ENCODE measurements around the gene CHRNA7. TPM values are rescaled to one million over a fixed set of nuclear protein-coding genes. Genes with fewer than 3 reads are reported as not detected.

The CHRNA7 gene
- 1 to 10 TPM in 3 of 4 donors, under 1 TPM in 1; 0.23 to 6.1 (median 1.3) TPM for total RNA-seq

- peak within 1 kb of the TSS; percentile 77 for H3K4me3 ChIP-seq
- 0% methylated on average over 12 of the region's 92 CpGs for whole genome bisulfite sequencing
- H3K9me3 ChIP-seq: no peaks in the 10 kb centered on the region
- H3K27ac ChIP-seq: no peak within 1 kb of the TSS
- H3K36me3 ChIP-seq: no peaks in the 10 kb centered on the region
- TF ChIP-seq, protein P1, sequence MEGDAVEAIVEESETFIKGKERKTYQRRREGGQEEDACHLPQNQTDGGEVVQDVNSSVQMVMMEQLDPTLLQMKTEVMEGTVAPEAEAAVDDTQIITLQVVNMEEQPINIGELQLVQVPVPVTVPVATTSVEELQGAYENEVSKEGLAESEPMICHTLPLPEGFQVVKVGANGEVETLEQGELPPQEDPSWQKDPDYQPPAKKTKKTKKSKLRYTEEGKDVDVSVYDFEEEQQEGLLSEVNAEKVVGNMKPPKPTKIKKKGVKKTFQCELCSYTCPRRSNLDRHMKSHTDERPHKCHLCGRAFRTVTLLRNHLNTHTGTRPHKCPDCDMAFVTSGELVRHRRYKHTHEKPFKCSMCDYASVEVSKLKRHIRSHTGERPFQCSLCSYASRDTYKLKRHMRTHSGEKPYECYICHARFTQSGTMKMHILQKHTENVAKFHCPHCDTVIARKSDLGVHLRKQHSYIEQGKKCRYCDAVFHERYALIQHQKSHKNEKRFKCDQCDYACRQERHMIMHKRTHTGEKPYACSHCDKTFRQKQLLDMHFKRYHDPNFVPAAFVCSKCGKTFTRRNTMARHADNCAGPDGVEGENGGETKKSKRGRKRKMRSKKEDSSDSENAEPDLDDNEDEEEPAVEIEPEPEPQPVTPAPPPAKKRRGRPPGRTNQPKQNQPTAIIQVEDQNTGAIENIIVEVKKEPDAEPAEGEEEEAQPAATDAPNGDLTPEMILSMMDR (IDR thresholded peaks at IDR 0.05): peak in 1 of 2 donors; percentile 49
- TF ChIP-seq POLR2A (IDR thresholded peaks at IDR 0.05) (no peak), POLR2AphosphoS5 (IDR thresholded peaks at IDR 0.05) (no peak)
- H3K27me3 ChIP-seq: peaks cover 48% of the 10 kb centered on the region
- H3K4me1 ChIP-seq: peaks cover 23% of the 10 kb centered on the region
- DNase-seq (ENCODE audit: low spot score in 2 of 2): peak in 1 of 2 donors; percentile 62
These were observed at the start of gene CHRNA7 for GRCh38 chr15:32029862-32030781. Gene CHRNA7 (plus strand): TSS chr15:32030515. CDS start chr15:32030595, 80 bp downstream.

DNA sequence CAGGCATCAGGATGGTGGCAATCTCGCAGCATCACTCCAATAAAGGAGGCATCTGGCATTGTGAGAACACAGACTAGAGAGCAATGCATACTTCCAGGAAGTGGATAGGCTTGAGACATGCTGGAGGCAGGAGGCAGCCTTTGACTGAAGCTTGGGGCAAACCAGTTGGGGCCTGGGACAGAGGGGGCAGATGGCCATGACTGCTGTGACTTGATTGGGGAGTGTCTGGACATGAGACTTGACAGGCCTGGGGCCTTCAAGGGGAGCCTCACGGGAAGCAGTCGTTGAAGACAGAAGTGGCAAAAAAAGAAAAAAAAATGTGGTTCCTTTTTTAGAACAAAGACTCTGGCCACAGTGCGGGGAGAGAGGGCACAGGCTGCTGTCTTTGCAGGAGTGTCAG lies 44.7 kb upstream of the CHRNA7 start:
- Histone ChIP-seq H3K27me3 (no peaks in the 10 kb centered on the region), H3K4me3 (no peak overlapping the region), H3K27ac (no peak overlapping the region), H3K9me3 (no peaks in the 10 kb centered on the region), H3K36me3 (no peaks in the 10 kb centered on the region), H3K4me1 (no peaks in the 10 kb centered on the region)
- 27% methylated on average over 4 of the region's 4 CpGs for WGBS
- no peak for TF ChIP-seq POLR2A (IDR thresholded peaks at IDR 0.05)
- no peak for TF ChIP-seq POLR2AphosphoS5 (IDR thresholded peaks at IDR 0.05)
- TF ChIP-seq EP300 (IDR thresholded peaks at IDR 0.05): no peak
- TF ChIP-seq, protein P1 (IDR thresholded peaks at IDR 0.05): no peak
- DNase-seq (ENCODE audit: low spot score in 2 of 2): no peak

DNA sequence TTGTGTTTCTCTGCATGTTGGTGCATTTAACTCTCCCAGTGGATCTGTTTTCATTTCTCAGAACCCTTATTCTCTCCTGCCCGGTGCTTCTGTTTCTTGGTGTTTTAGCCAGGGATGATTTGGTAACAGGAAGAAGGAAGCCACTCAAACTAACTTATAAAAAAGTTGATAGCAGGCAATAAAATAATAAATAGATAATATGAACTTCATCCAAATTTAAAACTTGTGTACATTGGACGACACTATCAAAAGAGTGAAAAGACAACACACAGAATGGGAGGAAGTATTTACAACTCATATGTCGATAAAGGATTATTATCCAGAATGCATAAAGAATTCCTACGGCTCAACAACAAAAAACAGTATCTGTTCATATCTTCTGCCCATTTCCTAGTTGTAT lies 37.3 kb upstream of the CHRNA7 start:
- no peak overlapping the region for H3K4me3 ChIP-seq
- no peaks in the 10 kb centered on the region for H3K27me3 ChIP-seq
- no peak for DNase-seq (ENCODE audit: low spot score in 2 of 2)
- 87% methylated on average over 4 of the region's 4 CpGs for WGBS
- no peaks in the 10 kb centered on the region for H3K4me1 ChIP-seq
- H3K27ac ChIP-seq: no peak overlapping the region
- H3K36me3 ChIP-seq: no peaks in the 10 kb centered on the region
- TF ChIP-seq, protein P1 (IDR thresholded peaks at IDR 0.05): no peak
- no peak for TF ChIP-seq EP300 (IDR thresholded peaks at IDR 0.05)
- no peaks in the 10 kb centered on the region for H3K9me3 ChIP-seq

DNA sequence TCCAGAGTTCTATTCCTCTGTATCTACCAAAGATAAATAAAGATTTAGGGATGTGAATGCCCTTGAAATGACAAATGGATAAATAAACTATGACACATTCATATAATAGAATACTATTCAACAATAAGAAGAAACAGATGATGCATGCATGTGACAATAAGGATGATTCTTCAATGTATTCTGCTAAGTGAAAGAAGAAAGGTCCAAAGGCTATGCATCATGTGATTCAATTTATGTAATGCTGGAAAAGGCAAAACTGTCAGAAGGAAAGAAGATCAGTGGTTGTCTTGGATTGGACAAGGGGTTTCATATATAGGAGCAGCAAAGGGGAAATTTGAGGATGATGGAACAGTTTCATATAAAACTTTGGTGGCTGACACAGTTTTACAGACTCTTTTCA lies 32.6 kb upstream of the CHRNA7 start:
- TF ChIP-seq, protein P1 (IDR thresholded peaks at IDR 0.05): no peak
- TF ChIP-seq POLR2AphosphoS5 (IDR thresholded peaks at IDR 0.05) (no peak), POLR2A (IDR thresholded peaks at IDR 0.05) (no peak), EP300 (IDR thresholded peaks at IDR 0.05) (no peak)
- H3K27ac ChIP-seq: no peak overlapping the region
- no peaks in the 10 kb centered on the region for H3K36me3 ChIP-seq
- DNase-seq (ENCODE audit: low spot score in 2 of 2): no peak
- no peak overlapping the region for H3K4me3 ChIP-seq
- no peaks in the 10 kb centered on the region for H3K9me3 ChIP-seq
- H3K27me3 ChIP-seq: no peaks in the 10 kb centered on the region
- no peaks in the 10 kb centered on the region for H3K4me1 ChIP-seq

GRCh38 chr15:32003558-32003957 lies 26.8 kb upstream of the CHRNA7 start:
- H3K36me3 ChIP-seq: no peaks in the 10 kb centered on the region
- TF ChIP-seq EP300 (IDR thresholded peaks at IDR 0.05) (no peak), POLR2AphosphoS5 (IDR thresholded peaks at IDR 0.05) (no peak), POLR2A (IDR thresholded peaks at IDR 0.05) (no peak)
- TF ChIP-seq, protein P1 (IDR thresholded peaks at IDR 0.05): no peak
- H3K4me3 ChIP-seq: no peak overlapping the region
- H3K9me3 ChIP-seq: no peaks in the 10 kb centered on the region
- H3K4me1 ChIP-seq: no peaks in the 10 kb centered on the region
- H3K27me3 ChIP-seq: peaks cover 6% of the 10 kb centered on the region
- 75% methylated on average over 2 of the region's 2 CpGs for WGBS
- no peak overlapping the region for H3K27ac ChIP-seq
- DNase-seq (ENCODE audit: low spot score in 2 of 2): no peak
